Measurements from ENCODE around the gene QRSL1.

DNA sequence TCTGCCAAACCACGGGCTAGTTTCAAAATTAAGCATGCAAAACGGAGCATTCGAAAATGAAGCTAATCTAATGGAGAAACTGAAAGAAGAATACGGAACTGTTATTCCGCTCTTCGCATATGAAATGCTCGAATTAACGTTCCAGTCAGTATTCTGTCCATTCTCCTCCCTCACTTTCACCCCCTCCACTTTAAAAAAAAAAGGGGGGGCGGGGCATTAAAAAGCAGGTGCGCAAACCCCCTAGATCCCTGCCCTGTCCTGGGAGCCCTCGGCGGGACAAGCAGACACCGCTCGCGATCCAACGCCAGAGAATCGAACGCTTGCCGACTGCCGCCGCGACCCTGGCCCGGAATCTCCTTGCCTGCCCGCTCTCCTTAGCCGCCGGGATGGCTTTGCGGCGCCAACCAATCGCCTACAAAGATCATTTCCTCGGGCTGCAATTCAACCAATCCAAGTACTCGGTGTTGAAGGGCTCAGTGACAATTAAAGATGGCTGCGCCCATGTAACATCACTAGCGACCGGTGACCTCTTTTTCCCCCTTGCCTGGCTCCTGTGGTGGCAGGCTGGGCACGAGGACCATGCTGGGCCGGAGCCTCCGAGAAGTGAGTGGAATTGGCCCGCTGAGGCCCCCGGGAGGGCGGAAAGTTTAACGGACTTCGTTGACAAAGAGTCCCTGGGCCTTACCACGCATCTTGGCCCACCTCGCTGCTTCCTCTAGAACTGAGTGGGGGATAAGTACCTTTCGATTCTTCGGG, at the start of gene QRSL1, which contains the start of gene RTN4IP1:
- TF ChIP-seq EZH2 (IDR thresholded peaks at IDR 0.05; ENCODE audit: insufficient read depth, poor library complexity, severe bottlenecking) = no peak
- TF ChIP-seq EZH2phosphoT487 (IDR thresholded peaks at IDR 0.05; ENCODE audit: insufficient read depth, low read depth) = no peak

All from GM23248 (cell line).